ENCODE results near the gene ARHGEF7.

GRCh38 chr13:111304041-111304544 lies 189.0 kb downstream of the ARHGEF7 start:
- TF ChIP-seq ZNF274 (IDR thresholded peaks at IDR 0.05; ENCODE audit: low read depth, low read length) (no peak), YY1 (IDR thresholded peaks at IDR 0.05; ENCODE audit: insufficient read depth, insufficient read length) (no peak)
